Midbrain (tissue), 1 donor: ENCODE data around the gene RPL9.
"Not testable (repeated sequence)": the region's sequence is repeated elsewhere in the genome, so short reads cannot be mapped to it uniquely, and the experiment has no call there.

Experiments used
- DNase-seq: peaks from one replicate; lab custom pipeline; 2025; lab: John Stamatoyannopoulos, UW

Gene RPL9

DNA sequence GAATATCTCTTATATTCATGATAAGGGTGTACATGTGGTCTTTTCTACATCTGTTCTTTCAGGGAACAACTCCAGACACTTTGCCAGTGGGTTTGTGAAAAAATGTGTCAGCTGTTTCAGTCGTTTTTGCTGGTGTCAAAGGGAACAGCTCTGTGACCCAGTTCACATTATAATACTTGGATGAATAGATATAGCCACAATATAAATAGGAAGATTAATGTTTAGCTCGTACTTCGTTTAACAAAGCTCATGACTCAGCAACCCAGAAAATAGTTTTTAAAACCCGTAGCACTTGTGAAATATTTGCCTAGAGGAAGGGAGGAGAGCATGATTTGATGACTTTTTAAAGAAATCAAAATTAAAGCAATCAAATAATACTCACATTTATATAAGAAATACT, 8.0 kb upstream of the RPL9 start:
- DNase-seq: no peak

DNA sequence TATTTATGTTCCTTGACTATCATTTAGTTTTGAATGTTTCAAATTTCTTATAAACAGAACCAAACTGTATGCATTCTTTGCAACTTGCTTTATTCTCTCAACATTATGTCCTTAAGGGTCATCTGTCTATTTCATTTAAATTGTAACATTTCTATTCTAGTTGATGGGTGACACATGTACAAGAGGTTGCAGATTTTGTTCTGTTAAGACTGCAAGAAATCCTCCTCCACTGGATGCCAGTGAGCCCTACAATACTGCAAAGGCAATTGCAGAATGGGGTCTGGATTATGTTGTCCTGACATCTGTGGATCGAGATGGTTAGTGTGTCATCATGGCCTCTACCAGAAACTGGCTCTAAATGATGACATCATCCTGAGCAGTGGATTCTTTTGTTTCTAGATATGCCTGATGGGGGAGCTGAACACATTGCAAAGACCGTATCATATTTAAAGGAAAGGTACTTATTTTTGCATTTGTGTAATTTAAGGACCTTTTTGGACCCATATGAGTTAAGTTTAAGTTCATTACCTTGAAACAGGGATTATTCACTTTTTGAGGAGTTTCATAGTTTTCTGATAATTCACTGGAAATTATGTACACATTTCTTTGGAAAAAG, 6.3 kb upstream of the RPL9 start:
- no peak for DNase-seq

DNA sequence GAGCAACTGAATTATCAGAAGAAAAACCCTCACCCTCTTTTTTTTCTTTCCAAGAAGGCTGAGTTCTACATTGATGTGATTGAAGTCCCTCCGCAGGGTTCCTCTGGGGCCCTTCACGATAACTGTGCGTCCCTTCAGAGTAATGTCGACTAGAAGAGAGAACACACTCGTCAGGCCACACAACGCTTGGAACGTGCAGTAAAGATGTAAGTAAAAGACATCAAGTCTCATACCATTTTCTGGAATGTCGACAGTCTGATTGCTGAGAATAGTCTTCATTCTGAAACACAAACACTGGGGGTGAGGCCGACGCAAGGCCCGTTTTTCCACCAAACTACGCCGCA, 589 bp downstream of the RPL9 start:
- DNase-seq: not testable (repeated sequence)

DNA sequence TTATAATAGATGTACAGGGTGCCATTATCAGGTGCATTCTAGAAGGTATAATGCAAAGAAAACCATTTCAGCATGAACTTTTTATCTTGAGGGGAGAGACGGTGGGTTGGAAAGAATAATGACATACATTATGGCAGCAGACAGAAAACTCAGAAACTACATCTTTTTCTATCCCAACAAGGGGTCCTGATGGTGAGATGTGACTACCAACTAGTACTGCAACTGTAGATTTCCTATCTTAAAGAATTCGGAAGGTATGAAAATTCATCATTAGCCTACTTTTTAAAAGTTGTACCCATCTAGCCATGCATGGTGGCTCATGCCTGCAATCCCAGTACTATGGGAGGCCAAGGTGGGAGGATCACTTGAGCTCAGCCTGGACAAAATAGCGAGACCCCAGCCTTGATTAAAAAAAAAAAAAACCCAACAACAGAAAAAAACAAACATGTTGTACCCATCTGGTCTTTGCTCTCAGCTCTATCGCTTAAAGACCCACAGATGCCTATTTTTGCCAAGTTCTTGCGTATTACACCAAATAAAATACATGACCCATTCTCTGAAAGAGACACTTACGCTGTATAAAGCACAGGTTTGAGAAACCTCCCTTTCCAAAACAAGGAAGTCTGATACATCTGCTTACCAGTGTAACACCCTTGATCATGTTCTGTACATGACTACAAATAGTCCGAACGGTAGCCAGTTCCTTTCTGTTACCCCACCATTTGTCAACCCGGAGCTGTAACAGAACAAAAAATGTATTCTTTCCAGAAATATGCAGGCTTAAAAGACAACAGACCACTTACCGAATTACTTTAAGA, 1.6 kb downstream of the RPL9 start:
- DNase-seq: no peak

DNA sequence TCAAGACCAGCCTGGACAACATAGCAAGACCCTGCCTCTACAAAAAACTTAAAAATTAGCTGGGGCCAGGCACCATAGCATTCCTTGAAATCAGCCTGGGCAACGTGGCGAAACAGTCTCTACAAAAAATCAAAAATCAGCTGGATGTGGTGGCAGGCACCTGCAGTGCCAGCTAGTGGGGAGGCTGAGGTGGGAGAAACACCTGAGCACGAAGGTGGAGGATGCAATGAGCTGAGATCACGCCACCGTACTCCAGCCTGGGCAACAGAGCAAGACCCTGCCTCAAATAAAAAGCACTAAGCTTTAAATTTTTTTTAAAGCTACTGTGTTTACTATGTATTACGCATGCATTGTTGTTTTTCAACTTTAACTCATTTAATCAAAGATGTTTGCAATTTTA, 3.2 kb downstream of the RPL9 start:
- no peak for DNase-seq

DNA sequence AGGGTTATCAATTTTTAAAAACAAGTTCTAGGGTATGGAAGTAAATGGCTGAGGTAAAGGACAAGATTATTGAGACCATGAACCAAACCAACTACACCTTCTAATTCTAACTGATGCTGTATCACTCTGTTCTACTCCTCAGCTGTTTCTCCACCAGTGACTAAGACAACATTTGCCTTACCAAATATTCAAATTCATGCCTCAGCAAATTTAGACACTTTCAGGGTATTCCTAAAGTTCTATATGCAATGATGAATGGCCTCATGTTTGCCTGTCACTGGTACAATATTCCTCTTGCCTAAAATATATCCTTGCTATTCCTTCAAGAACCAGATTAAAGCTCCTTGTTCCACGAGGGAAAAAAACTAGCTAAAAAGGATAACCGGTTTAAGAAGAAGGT, 5.0 kb downstream of the RPL9 start:
- DNase-seq: no peak

DNA sequence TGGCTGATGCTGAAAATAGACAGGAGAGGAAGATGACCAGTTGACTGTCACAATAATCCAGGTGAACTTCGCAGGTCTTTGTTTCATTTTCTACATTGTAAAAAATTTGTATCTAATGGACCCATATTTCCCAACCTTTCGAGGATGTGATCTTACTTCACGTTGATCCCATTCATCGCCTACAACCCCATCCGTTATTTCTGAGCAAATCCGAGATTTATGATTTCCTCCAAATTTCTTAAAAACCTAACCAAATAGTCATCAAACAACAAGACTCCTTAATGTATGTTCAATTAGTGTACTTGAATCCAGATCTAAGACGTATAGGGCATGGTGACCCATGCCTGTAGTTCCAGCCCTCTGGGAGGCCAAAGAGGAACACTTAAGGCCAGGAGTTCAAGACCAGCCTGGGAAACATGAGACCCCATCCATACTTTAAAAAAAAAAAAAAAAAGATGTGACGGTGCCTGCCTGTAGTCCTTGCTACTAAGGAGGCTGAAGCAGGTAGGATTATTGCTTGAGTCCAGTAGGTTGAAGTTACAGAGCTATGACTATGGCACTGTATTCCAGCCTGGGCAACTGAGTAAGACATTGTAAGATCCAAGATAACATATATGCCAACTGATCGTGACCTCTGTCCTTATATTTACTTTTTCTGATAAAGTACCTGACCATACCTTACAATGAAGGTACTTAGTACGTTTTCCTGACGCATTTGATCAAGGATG, 5.7 kb downstream of the RPL9 start:
- no peak for DNase-seq

DNA sequence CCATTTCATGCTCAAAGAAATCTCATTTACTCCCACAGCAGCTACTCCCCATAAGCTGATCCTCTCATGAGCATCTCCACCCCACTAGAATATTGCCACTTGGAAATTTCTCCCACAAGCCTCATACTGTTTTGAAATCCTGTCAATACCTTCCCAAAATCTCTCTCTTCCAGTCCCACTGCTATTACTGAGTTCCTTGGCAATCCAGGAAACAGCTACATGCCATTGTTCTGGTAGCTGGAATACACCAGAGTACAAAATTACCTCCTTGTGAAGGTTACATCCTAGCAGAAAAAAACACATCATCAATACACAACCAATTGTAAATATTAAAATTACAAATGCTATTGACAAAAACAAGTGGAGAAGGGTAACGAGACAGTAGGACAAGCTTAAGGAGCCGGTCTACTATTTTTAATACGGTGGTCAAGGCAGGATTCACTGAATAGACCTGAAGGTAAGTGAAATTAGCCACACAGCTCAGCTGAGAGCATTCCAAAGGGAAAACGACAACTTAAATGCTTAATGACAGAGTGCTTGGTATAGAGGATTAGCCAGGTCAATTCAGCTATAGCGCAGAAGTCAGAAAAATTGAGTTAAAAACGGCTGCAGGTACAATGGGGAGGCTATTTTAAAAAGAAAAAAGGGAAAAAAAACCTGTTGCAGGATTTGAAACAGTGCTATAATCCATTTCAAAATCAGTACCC, 6.4 kb downstream of the RPL9 start:
- no peak for DNase-seq

DNA sequence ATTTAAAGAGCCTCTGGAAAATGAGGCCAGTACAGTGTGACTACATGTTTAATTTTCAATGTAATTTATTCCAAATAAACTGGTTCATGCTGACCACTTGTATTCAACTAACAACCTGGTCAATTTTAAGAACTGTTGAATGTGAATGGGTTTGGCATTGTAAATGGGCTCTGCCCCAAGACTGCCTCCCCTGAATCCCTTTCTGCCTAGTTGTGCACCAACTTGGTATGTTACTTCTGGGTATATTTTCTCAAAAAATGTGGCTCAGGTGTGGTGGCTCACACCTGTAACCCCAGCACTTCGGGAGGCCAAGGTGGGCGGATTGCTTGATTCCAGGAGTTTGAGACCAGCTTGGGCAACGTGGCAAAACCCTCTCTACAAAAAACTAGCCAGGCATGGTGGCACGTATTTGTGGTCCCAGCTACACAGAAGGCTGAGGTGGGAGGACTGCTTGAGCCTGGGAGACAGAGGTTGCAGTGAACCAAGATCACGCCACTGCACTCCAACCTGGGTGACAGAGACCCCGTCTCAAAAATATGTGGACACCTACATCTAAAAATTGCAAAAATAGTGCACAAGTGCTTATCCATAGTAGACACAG, 7.2 kb downstream of the RPL9 start:
- DNase-seq: no peak

DNA sequence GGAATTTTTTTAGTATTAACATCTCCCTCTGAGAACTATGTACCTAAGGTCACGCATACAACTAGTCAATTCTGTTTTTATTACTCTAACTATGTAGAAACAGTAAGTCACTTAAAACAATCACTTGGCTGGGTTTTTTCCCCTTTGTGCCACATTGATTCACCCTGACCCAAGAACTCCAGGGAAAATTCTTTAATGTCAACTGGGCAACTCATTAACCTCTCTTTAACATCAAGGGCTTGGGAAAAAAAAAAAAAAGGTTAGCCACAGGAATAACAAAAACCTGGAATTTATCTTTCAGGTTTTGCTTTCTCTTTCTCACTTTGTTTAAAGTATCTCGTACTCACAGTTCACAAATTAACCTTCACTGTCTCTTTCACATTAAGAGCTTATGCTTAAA, 8.1 kb downstream of the RPL9 start:
- DNase-seq: no peak

DNA sequence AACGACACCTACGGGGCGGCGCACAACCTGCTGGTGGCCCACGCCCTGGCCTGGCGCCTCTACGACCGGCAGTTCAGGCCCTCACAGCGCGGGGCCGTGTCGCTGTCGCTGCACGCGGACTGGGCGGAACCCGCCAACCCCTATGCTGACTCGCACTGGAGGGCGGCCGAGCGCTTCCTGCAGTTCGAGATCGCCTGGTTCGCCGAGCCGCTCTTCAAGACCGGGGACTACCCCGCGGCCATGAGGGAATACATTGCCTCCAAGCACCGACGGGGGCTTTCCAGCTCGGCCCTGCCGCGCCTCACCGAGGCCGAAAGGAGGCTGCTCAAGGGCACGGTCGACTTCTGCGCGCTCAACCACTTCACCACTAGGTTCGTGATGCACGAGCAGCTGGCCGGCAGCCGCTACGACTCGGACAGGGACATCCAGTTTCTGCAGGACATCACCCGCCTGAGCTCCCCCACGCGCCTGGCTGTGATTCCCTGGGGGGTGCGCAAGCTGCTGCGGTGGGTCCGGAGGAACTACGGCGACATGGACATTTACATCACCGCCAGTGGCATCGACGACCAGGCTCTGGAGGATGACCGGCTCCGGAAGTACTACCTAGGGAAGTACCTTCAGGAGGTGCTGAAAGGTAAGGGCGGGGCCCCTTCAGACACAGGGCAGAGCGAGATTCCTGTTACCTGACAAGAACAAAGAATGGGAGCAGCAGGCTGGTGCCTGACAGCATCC, 11.7 kb downstream of the RPL9 start:
- no peak for DNase-seq

DNA sequence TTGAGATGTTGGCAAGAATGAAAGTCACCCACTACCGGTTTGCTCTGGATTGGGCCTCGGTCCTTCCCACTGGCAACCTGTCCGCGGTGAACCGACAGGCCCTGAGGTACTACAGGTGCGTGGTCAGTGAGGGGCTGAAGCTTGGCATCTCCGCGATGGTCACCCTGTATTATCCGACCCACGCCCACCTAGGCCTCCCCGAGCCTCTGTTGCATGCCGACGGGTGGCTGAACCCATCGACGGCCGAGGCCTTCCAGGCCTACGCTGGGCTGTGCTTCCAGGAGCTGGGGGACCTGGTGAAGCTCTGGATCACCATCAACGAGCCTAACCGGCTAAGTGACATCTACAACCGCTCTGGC, 12.3 kb downstream of the RPL9 start:
- DNase-seq: no peak

DNA sequence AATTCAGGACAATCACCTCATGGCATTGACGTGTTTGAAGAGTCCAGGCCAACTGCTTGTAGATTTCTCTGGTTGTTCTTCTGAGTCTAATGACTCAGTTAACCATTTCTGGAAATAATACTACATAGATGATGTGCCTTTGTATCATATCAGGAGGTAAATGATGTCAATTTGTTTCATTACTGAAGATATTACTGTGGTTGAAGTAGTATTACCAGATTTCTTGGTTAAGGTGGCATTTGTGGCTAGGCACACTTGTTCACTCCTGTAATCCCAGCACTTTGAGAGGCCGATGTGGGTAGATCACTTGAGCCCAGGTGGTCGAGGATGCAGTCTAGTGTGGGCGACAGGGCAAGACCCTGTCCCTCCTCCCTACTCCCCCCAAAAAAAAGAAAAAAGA, 15.7 kb downstream of the RPL9 start:
- no peak for DNase-seq

DNA sequence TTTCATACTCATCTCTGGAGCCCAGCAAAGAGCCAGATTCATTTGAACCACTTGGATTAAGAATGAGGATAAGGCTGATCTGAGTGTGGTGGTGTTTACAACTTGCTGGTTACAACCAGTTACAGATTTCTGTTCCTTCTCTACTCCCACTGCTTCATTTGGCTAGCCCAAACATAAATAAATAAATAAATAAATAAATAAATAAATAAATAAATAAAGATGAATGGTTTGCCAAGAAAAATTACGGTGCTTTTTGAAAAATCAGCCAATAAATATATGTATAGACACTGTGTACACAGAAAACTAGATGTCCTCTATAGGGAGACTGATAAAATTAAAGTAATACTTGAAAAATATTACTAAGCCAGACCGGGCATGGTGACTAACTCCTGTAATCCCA, 17.1 kb downstream of the RPL9 start:
- no peak for DNase-seq

DNA sequence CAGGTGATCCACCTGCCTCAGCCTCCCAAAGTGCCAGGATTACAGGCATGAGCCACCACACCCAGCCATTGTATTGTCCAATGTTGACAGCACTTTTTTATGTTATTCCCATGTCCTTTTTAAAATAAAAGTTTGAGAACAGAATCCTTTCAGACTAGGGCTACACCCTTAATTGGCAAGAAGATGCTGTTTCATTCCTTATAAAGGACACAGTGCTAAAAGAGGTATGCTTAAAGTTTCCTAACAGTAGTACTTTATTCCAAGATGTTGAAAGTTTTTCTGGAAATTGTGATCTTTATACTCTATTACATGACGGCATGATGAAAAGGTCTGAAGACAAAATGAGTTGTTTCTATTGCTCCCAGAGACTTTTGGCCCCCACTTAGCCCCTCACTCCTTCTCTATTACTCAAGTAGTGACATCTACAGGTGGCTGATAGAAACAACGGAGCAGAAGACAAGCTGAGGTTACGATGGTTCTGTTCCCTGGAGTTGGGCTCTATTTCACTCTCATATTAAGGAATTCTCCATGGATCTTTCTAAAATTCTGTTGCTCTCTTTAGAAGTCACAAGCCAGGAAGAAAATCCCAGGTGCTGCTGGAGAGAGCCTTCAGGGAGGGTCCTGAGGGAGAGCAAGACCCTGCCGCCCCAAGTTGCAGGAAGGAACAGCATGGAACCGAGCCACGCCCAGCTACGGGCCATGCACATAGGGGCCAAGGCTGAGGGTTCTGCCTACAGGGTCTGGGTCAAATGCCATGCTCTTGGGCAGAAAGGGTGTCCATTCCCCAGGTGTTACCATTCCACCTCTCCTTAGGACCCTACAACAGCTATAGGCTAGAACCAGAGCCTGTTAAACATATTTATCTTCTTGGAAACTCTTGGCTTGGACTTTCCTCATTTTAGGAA, 22.8 kb downstream of the RPL9 start:
- no peak for DNase-seq

DNA sequence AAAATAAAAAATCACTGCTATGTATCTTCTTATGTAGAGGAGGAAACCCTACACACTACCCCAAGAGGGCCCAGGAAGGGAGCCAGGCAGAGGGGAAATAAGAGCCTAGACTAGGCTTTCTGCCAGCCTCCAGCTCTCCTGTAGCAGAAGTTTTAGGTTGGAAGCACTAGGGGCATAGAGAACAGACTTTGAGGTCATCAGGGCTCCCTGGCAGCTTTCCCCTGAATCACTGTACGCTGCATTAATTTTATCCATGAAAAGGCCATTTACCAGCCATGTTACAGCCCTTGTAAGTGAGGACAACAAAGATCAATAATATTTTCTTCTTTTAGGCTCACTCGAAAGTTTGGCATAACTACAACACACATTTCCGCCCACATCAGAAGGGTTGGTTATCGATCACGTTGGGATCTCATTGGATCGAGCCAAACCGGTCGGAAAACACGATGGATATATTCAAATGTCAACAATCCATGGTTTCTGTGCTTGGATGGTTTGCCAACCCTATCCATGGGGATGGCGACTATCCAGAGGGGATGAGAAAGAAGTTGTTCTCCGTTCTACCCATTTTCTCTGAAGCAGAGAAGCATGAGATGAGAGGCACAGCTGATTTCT, 24.7 kb downstream of the RPL9 start:
- DNase-seq: no peak

DNA sequence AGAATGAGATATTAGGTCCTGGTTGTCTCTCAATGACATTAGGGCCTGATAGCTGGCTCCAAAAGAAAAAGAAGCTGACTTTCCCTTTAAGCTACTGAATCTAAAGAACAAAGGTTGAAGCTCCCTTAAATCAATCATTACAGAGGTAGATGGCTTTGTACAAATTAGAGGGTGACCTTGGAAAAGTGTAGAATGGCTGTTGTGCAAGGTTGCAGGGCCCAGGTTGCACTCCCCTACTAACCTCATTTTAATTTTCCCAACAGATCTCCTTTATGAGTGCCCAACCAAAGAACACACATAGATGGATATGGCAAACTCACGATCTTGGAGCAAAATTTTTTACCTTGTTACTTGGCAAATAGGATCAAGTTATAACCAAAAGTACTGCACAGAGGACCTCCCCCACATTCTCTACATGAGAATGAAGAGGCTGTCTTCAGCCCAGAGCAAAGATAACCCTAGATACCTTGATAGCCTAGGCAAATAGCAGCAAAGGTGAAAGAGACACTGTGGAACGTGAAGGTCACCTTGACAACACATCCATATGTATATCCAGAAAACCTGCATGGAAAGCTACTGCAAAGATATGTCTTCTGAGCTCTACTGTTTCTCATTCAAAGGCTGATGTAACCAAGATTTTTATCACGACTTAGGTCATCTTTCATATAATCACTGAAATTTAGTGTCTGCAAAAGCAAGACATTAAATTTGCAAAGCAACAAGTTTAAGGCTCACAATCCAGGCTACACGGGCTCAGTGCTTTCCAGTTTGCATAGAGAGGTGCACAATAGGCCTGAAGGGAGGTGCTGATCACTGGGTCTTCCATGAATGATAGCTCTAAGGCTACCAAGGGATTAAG, 29.0 kb downstream of the RPL9 start:
- no peak for DNase-seq

DNA sequence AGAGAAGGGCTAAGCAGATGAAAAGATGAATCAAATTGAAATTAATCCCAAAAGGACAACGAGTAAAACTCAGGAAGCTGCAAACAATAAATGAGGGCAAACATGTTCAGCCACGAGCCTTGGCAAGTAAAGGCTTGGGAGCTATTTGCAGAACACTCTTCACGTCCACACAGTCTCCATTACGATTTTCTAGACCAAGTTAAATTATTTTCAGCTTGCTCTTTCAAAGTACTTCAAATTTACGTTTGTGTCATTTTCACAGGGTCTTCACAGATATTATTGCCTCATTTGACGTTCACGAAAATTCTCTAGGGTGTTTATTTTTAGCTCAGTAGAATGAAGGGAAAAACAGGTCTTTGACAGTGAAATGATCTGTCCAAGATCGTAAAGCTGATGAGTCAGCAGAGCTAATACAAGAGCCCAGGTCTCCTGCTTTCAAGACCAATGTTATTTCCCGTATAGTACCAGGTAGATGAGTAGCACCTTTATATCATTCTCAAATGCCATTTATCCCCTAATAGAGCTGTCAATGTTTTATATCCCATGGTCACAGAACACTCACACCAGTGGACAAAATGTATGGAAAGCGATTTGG, 31.1 kb downstream of the RPL9 start:
- DNase-seq: no peak

DNA sequence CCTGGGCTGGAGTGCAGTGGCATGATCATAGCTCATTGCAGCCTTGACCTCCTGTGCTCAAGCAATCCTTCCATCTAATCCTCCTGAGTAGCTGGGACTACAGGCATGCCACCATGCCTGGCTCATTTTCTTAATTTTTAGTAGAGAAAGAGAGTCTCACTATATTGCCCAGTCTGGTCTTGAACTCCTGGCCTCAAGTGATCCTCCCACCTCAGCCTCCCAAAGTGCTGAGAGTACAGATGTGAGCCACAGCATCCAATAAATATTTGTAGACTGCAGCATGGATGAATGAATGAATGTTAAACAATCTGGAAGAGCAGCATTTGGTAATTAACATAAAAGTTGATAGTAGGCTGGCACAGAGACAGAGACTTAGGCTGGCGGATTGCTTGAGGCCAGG, 32.0 kb downstream of the RPL9 start:
- DNase-seq: no peak
